NOMO-1 treated with DMSO at 0.1 percent for 48 hours (cell line): ENCODE data around the gene DNAJB8.

Experiments
- DNase-seq: peaks from one replicate; lab custom pipeline; 2025; ENCODE audit not compliant: unreplicated experiment; lab: John Stamatoyannopoulos, UW

DNAJB8 gene

GRCh38 chr3:128495435-128495970, 28.8 kb upstream of the DNAJB8 start:
- DNase-seq, result no peak

- no peak for DNase-seq
These were observed 27.6 kb upstream of the DNAJB8 start for GRCh38 chr3:128494367-128494650.

DNA sequence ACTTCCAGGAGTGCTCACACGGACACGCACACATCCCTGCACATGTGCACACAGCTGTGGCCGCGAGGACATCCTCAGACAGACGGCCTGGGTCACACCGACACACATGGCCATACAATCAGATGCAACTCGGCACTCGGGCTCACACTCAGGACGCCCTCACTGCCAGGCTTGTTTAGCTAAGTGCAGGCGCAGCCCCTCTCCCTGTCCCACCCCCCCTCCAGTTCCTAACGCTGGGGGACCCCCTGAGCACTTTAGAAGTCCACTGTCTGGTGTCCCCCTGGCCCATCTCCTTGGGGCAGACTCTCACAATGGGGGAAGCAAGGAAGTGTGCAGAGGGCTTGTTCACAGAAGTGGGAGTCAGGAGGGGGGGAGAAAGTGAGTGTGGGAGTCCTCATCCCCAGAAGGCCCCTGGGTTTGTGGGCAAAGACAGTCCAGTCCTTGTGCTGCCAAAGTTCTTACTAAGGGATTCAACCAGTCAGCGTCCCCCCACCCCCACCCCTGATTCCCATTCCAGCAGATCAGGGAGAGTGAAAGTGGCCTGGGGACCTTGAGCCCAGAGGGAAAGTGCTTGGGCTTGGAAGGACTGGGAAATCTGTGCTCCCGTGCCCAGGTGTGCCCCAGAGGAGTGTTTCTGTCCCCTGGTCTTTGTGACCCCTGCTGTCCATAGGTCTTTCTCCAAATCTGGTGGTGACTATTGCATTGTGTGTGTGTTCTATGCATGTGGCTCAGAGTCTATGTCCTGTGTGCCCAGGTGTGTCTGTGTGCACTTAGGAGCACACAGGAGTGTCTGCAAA, 27.1 kb upstream of the DNAJB8 start:
- DNase-seq, result no peak

GRCh38 chr3:128492671-128493569, 26.2 kb upstream of the DNAJB8 start, which contains the start of gene GATA2:
Gene GATA2 (minus strand): TSS chr3:128493201. CDS start chr3:128487031, 6,170 bp downstream.
- no peak for DNase-seq

- DNase-seq, result no peak
These were observed 25.4 kb upstream of the DNAJB8 start for GRCh38 chr3:128491941-128492670.

GRCh38 chr3:128491691-128491940, 24.9 kb upstream of the DNAJB8 start:
- DNase-seq, result no peak

GRCh38 chr3:128490915-128491690, 24.4 kb upstream of the DNAJB8 start:
- no peak for DNase-seq

- DNase-seq, result no peak
These were observed 23.9 kb upstream of the DNAJB8 start for GRCh38 chr3:128490650-128490914.

GRCh38 chr3:128489927-128490649, 23.4 kb upstream of the DNAJB8 start:
- DNase-seq, result peak; percentile 35

- no peak for DNase-seq
These were observed 22.9 kb upstream of the DNAJB8 start for GRCh38 chr3:128489674-128489926.

DNA sequence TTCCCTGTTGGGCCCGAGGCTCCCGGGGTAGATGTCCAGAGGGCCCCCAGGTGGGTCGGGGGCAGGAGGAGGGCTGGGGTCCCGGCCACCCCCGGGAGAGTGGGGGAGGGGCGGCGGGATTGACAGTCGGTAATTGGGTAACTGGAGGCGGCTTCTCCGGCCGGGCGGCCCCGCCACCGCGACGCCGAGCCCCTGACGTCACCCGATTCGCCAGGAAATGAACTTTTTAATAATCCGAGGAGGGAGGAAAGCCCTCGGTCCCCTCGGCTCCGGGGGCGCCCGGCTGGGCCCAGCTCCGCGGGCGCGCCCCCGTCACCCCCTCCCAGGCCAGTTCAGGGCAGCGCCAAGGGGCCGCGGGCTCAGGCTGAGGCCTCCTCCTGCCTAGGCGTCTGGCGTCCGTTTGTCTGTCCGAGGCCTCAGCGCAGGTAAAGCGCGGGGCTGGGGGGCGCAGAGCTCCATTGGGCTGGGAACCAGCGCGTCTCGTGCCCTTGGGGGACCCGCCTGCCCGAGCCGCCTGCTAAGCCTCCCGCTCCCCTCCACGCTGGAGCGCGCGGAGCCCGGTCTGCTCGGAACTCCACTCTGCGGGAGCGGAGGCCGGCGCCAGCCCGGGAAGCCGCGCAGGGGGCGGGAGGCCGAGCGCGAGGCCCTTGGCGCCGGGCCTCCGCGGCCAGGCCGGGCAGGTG, 22.4 kb upstream of the DNAJB8 start:
- peak; percentile 77 for DNase-seq

DNA sequence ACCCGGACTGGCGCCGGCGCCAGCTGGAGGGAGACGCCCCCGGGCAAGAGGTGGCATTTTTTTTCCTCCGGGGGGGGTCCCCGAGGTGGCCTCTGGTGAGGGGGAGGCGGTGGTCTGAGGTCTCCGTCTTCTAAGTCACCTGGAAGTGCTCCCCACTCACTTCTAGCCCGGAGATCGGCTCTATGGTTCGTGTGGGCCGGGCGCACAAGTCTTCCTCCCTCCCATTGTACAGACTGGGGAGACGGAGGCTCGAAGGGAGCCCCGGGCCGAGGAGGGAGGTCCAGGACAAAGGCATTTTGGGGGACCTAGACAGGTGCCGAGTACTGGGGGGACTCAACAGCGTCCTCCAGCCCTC, 21.9 kb upstream of the DNAJB8 start:
- peak; percentile 32 for DNase-seq

- peak; percentile 85 for DNase-seq
These were observed 21.3 kb upstream of the DNAJB8 start for GRCh38 chr3:128487813-128488635.

GRCh38 chr3:128487538-128487812, 20.8 kb upstream of the DNAJB8 start:
- no peak for DNase-seq

DNA sequence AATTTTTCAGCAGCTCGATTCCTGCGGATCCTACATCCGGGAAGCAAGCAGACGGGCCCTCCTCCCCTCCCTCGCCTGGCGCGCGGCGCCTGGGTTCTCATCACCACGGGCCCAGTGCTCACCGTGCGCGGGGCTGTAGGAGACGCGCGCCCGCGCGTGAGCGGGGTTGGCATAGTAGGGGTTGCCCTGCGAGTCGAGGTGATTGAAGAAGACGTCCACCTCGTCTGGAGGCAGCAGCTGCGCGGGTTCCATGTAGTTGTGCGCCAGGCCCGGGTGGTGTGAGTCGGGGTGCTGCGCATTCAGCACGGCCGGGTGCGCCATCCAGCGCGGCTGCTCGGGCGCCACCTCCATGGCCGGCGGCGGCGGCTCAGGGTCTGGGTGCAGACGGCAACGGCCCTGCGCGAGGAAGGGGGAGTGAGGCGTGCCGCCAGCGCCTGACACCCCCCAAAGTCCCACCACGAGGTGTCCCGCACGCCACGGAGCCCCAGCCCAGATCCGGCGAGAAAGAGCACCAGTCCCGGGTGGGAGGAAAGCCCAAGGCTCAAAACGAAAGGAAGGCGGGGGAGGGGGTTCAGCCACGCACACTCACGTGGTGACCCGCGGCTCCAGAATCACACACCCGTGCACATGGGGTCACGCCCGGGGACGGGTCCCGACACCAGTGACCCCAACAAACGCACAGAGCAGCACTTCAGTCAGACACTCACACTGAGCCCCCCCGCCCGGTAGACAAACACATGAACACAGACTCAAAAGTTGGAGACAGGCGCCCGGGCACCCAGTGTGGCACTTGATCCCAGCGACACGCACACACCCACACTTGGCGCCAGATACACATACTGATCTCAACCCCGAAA, 20.2 kb upstream of the DNAJB8 start:
- DNase-seq, result no peak

DNA sequence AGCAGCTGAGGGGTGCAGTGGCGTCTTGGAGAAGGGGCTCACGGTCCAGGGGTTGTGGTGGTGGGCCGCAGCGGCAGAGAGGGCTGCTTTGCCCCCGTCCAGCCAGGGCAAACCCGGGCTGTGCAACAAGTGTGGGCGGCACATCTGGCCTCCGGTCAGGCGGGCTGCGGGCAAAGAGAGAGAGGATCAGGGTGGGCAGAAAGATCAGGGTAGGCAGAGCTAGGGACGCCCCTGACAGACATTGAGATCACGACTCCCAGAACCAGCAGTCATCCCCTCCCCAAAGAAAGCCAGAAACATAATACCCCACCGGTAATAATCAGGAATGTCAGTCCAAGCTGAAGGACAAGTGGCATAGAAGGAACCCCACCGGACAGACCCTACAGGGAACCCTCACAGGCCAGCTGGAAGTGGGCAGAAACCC, 19.5 kb upstream of the DNAJB8 start:
- DNase-seq, result no peak

DNA sequence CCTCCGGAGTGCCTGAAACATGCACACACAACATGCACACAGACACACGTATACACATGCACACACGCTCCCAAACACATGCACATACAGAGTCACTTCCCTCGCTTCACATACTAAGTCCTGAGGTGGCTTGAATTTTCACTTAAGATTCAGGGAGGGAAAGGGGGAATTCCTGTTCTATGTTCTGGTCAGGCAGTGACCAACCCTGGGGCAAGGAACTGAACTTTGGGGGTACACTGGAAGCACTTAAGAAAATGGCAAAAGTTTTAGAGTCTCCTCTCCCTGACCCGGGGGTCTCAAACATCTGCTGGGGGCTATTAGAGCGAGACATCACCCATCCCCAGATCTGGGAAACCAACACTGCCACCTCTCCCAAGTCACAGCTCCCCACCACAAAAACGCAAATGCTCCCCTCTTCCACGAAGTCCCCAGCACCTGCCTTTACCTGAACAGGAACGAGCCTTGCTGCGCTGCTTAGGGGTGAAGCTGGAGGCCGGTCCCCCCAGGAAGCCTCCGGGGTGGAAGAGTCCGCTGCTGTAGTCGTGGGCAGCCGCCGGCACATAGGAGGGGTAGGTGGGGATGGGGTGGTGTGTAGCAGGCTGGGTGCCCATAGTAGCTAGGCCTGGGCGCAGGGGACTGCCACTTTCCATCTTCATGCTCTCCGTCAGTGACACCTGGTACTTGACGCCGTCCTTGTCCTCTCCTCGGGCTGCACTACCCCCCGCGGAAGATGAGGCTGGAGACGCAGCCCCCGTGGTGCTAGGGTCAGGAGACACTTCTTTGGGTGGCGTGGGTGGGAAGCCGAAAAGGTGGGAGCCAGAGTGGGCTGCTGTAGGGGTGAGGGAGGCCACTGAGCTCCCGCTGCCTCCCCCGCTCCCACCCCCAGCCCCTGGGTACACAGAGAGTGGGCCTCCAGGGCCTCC, 18.9 kb upstream of the DNAJB8 start:
- no peak for DNase-seq
